Gastroesophageal sphincter (tissue), 4 donors: Measurements from ENCODE around the gene XYLT1. TPM values are rescaled to one million over a fixed set of nuclear protein-coding genes. Genes with fewer than 3 reads are reported as not detected.

ENCODE experiments used
- ATAC-seq: fragments of 150-250 bp; one replicate; pipeline ENCODE4 v1.9.1; 2016; ENCODE audit warnings: mild to moderate bottlenecking, moderate library complexity
- H3K27ac ChIP-seq, 4 donors: fragments of 200-600 bp; sonication (generic) in 3 of 4; 1 replicate in 3 of 4; 2 replicates in 1 of 4; pipeline ENCODE4 v1.5.1; 2016 to 2019
- H3K27me3 ChIP-seq: fragments of 200-600 bp; sonication (generic); one replicate; pipeline ENCODE4 v1.5.1; 2019
- H3K36me3 ChIP-seq, 2 donors: fragments of 200-600 bp; sonication (generic); one replicate each; pipeline ENCODE4 v1.5.1; 2019; ENCODE audit warnings: control low read depth in 1 of 2
- H3K4me1 ChIP-seq, 3 donors: fragments of 200-600 bp; sonication (generic); 1 replicate in 2 of 3; 2 replicates in 1 of 3; pipeline ENCODE4 v1.5.1; 2016 to 2019; ENCODE audit warnings: control low read depth in 2 of 3
- H3K4me3 ChIP-seq, 2 donors: fragments of 200-600 bp; sonication (generic); one replicate each; pipeline ENCODE4 v1.5.1; 2019; ENCODE audit warnings: mild to moderate bottlenecking in 1 of 2, moderate library complexity in 1 of 2
- H3K9me3 ChIP-seq, 3 donors: fragments of 200-600 bp; sonication (generic); one replicate each; pipeline ENCODE4 v1.5.1; 2017 to 2019; ENCODE audit warnings: control low read depth in 2 of 3
- CTCF ChIP-seq, 4 experiments: fragments of 200-600 bp in 2 of 4; fragments of 450-650 bp in 2 of 4; sonication (generic) in 1 of 4; IDR thresholded peaks; one replicate each; pipeline ENCODE4 v1.5.1; 2017 to 2019; ENCODE audit warnings: antibody characterized with exemption in 4 of 4, mild to moderate bottlenecking in 2 of 4, moderate library complexity in 2 of 4
- EP300 ChIP-seq: sonication (generic); formaldehyde crosslinking; IDR thresholded peaks from one replicate; pipeline ENCODE4 v1.6.1; 2017; ENCODE audit warnings: antibody characterized with exemption, mild to moderate bottlenecking
- POLR2A ChIP-seq, 2 donors: fragments of 450-650 bp; IDR thresholded peaks; one replicate each; pipeline ENCODE4 v1.6.1; 2017; ENCODE audit warnings: antibody characterized with exemption in 2 of 2, mild to moderate bottlenecking in 2 of 2, moderate library complexity in 1 of 2
- POLR2AphosphoS5 ChIP-seq: sonication (generic); formaldehyde crosslinking; IDR thresholded peaks from one replicate; pipeline ENCODE4 v1.6.1; 2017; ENCODE audit warnings: antibody characterized with exemption
- WGBS, 2 donors: methylation state at CpG; one replicate each; pipeline ENCODE4 v1.1.5; 2018; ENCODE audit warnings: low coverage in 1 of 2; 5-methylcytosine and 5-hydroxymethylcytosine counted together
- small RNA-seq, 4 donors: library from RNA; depleted of rRNA; stranded (forward); fragments of <200 nt; gene quantifications; one replicate each; pipeline ENCODE3, GENCODE V24; 2016
- total RNA-seq, 4 donors: library from RNA; depleted of rRNA; stranded (reverse); fragments of >200 nt; gene quantifications; one replicate each; pipeline ENCODE4 v1.1.0, GENCODE V29; 2016

XYLT1 gene
- total RNA-seq, 4 donors from 2014 or later, result 19.1 to 51.6 (median 23.7) TPM

- WGBS, 2 donors, result 40% methylated on average over 2 of the region's 4 CpGs; no CpG with 5 or more reads in 1 of the 2 donors
- no peak overlapping the region for H3K27ac ChIP-seq
- H3K36me3 ChIP-seq, result no peaks in the 10 kb centered on the region
- ATAC-seq, result no peak
- no peaks in the 10 kb centered on the region for H3K27me3 ChIP-seq
- no peak for TF ChIP-seq POLR2A (IDR thresholded peaks at IDR 0.05)
- TF ChIP-seq POLR2AphosphoS5, result no peak
- no peak for TF ChIP-seq EP300
- TF ChIP-seq CTCF (IDR thresholded peaks at IDR 0.05), result no peak
- H3K9me3 ChIP-seq, result peaks cover 0 to 41% (median 0%) of the 10 kb centered on the region in 3 donors
- no peak overlapping the region for H3K4me3 ChIP-seq
- H3K4me1 ChIP-seq, result no peaks in the 10 kb centered on the region
Observed at GRCh38 chr16:17053536-17054160, 417.1 kb downstream of the XYLT1 start.

Small RNAs within 50 kb of the gene (small RNA-seq; reads per million reads assigned to genes)
- 0 reads per million in 4 donors for gene AC109446.1
